IPS DF 6.9 (cell line): Measurements from ENCODE around the gene TASP1.
A peak's percentile ranks its signal among the peaks of the same experiment; 100 is the strongest.
"Not testable (repeated sequence)": the region's sequence is repeated elsewhere in the genome, so short reads cannot be mapped to it uniquely, and the experiment has no call there.

Experiments
- DNase-seq: peaks from one replicate; pipeline ENCODE4 v3.0.0-alpha.2; 2013; ENCODE audit warnings: low read depth, low spot score
- H3K27ac ChIP-seq: one replicate; pipeline ENCODE4 v1.5.1; 2013; ENCODE audit warnings: low read length, control low read depth
- H3K27me3 ChIP-seq: 2 replicates; pipeline ENCODE4 v1.6.1; 2013; ENCODE audit warnings: mild to moderate bottlenecking, low read length; ENCODE audit not compliant: control insufficient read depth, insufficient read depth
- H3K36me3 ChIP-seq: 2 replicates; pipeline ENCODE4 v1.6.1; 2013; ENCODE audit warnings: low read length; ENCODE audit not compliant: control insufficient read depth, insufficient read depth
- H3K4me1 ChIP-seq: 2 replicates; pipeline ENCODE4 v1.6.1; 2013; ENCODE audit warnings: low read length; ENCODE audit not compliant: control insufficient read depth, insufficient read depth
- H3K4me3 ChIP-seq: 2 replicates; pipeline ENCODE4 v1.5.1; 2013; ENCODE audit warnings: mild to moderate bottlenecking, low read length
- H3K9me3 ChIP-seq: 2 replicates; pipeline ENCODE4 v1.6.1; 2013; ENCODE audit warnings: low read length, inconsistent platforms; ENCODE audit not compliant: control insufficient read depth, insufficient read depth
- WGBS: extraction: QIAGEN DNeasy Blood & Tissue Kit; methylation state at CpG from one replicate; pipeline ENCODE4 v1.1.7; 2013; ENCODE audit warnings: mixed read lengths, missing lambda C conversion rate; ENCODE audit not compliant: insufficient read length, insufficient coverage; 5-methylcytosine and 5-hydroxymethylcytosine counted together

Gene TASP1

GRCh38 chr20:13616713-13617112, 22.0 kb downstream of the TASP1 start:
- not testable (repeated sequence) for H3K36me3 ChIP-seq, H3K27ac ChIP-seq, H3K4me1 ChIP-seq, DNase-seq, H3K4me3 ChIP-seq, H3K9me3 ChIP-seq, H3K27me3 ChIP-seq
- WGBS, result no CpG with 5 or more reads among the region's 2 CpGs

GRCh38 chr20:13613917-13614316, 24.8 kb downstream of the TASP1 start:
- Histone ChIP-seq H3K4me1 (no peaks in the 10 kb centered on the region), H3K27ac (no peak overlapping the region), H3K9me3 (no peaks in the 10 kb centered on the region), H3K36me3 (no peaks in the 10 kb centered on the region), H3K4me3 (no peak overlapping the region), H3K27me3 (no peaks in the 10 kb centered on the region)
- DNase-seq, result no peak

- Histone ChIP-seq H3K27ac (no peak overlapping the region), H3K9me3 (no peaks in the 10 kb centered on the region), H3K36me3 (no peaks in the 10 kb centered on the region), H3K27me3 (no peaks in the 10 kb centered on the region), H3K4me1 (no peaks in the 10 kb centered on the region), H3K4me3 (no peak overlapping the region)
- no CpG with 5 or more reads among the region's 2 CpGs for WGBS
- DNase-seq, result no peak
Measured at GRCh38 chr20:13611611-13612125, 27.1 kb downstream of the TASP1 start.

GRCh38 chr20:13610184-13610583, 28.5 kb downstream of the TASP1 start:
- peak; percentile 43 for DNase-seq
- Histone ChIP-seq H3K27me3 (no peaks in the 10 kb centered on the region), H3K36me3 (no peaks in the 10 kb centered on the region), H3K9me3 (no peaks in the 10 kb centered on the region), H3K4me1 (no peaks in the 10 kb centered on the region), H3K4me3 (no peak overlapping the region), H3K27ac (no peak overlapping the region)
- WGBS, result no CpG with 5 or more reads among the region's 2 CpGs

- DNase-seq, result no peak
- no peaks in the 10 kb centered on the region for H3K4me1 ChIP-seq
- no peaks in the 10 kb centered on the region for H3K36me3 ChIP-seq
- no peak overlapping the region for H3K4me3 ChIP-seq
- no peaks in the 10 kb centered on the region for H3K9me3 ChIP-seq
- no CpG with 5 or more reads among the region's 1 CpG for WGBS
- H3K27ac ChIP-seq, result no peak overlapping the region
- H3K27me3 ChIP-seq, result no peaks in the 10 kb centered on the region
Measured at GRCh38 chr20:13608066-13608465, 30.7 kb downstream of the TASP1 start.

- no CpG with 5 or more reads among the region's 11 CpGs for WGBS
Measured at GRCh38 chr20:13593423-13593822, 45.3 kb downstream of the TASP1 start.

GRCh38 chr20:13588049-13588448, 50.7 kb downstream of the TASP1 start:
- Histone ChIP-seq H3K27ac (no peak overlapping the region), H3K4me1 (no peaks in the 10 kb centered on the region), H3K9me3 (no peaks in the 10 kb centered on the region), H3K4me3 (no peak overlapping the region), H3K36me3 (no peaks in the 10 kb centered on the region), H3K27me3 (no peaks in the 10 kb centered on the region)
- no peak for DNase-seq
- WGBS, result no CpG with 5 or more reads among the region's 2 CpGs

More at GRCh38 chr20:13593423-13593822, 45.3 kb downstream of the TASP1 start:
- not testable (repeated sequence) for H3K36me3 ChIP-seq, DNase-seq, H3K4me3 ChIP-seq, H3K4me1 ChIP-seq, H3K27ac ChIP-seq, H3K9me3 ChIP-seq, H3K27me3 ChIP-seq

GRCh38 chr20:13587370-13587769, 51.4 kb downstream of the TASP1 start:
- H3K27ac ChIP-seq, result no peak overlapping the region
- H3K27me3 ChIP-seq, result no peaks in the 10 kb centered on the region
- H3K36me3 ChIP-seq, result no peaks in the 10 kb centered on the region
- no peaks in the 10 kb centered on the region for H3K9me3 ChIP-seq
- DNase-seq, result no peak
- no peaks in the 10 kb centered on the region for H3K4me1 ChIP-seq
- no peak overlapping the region for H3K4me3 ChIP-seq

- Histone ChIP-seq H3K9me3 (no peaks in the 10 kb centered on the region), H3K27me3 (no peaks in the 10 kb centered on the region), H3K36me3 (no peaks in the 10 kb centered on the region), H3K4me3 (no peak overlapping the region), H3K4me1 (no peaks in the 10 kb centered on the region), H3K27ac (no peak overlapping the region)
- DNase-seq, result no peak
Measured at GRCh38 chr20:13586133-13586532, 52.6 kb downstream of the TASP1 start.

- H3K27me3 ChIP-seq, result no peaks in the 10 kb centered on the region
- no CpG with 5 or more reads among the region's 3 CpGs for WGBS
- H3K27ac ChIP-seq, result no peak overlapping the region
- no peaks in the 10 kb centered on the region for H3K36me3 ChIP-seq
- no peaks in the 10 kb centered on the region for H3K4me1 ChIP-seq
- H3K9me3 ChIP-seq, result no peaks in the 10 kb centered on the region
- no peak for DNase-seq
- H3K4me3 ChIP-seq, result no peak overlapping the region
Measured at GRCh38 chr20:13581451-13581850, 57.3 kb downstream of the TASP1 start.

GRCh38 chr20:13580707-13581106, 58.0 kb downstream of the TASP1 start:
- no CpG with 5 or more reads among the region's 5 CpGs for WGBS
- no peaks in the 10 kb centered on the region for H3K4me1 ChIP-seq
- no peak overlapping the region for H3K4me3 ChIP-seq
- no peaks in the 10 kb centered on the region for H3K27me3 ChIP-seq
- H3K9me3 ChIP-seq, result no peaks in the 10 kb centered on the region
- no peak overlapping the region for H3K27ac ChIP-seq
- no peak for DNase-seq
- no peaks in the 10 kb centered on the region for H3K36me3 ChIP-seq
